NOMO-1 (cell line): ENCODE results near the gene DRD2.

Source experiments
- DNase-seq, 2 experiments: peaks; one replicate each; lab custom pipeline; 2025; ENCODE audit not compliant: unreplicated experiment in 2 of 2; lab: John Stamatoyannopoulos, UW

Gene DRD2

DNA sequence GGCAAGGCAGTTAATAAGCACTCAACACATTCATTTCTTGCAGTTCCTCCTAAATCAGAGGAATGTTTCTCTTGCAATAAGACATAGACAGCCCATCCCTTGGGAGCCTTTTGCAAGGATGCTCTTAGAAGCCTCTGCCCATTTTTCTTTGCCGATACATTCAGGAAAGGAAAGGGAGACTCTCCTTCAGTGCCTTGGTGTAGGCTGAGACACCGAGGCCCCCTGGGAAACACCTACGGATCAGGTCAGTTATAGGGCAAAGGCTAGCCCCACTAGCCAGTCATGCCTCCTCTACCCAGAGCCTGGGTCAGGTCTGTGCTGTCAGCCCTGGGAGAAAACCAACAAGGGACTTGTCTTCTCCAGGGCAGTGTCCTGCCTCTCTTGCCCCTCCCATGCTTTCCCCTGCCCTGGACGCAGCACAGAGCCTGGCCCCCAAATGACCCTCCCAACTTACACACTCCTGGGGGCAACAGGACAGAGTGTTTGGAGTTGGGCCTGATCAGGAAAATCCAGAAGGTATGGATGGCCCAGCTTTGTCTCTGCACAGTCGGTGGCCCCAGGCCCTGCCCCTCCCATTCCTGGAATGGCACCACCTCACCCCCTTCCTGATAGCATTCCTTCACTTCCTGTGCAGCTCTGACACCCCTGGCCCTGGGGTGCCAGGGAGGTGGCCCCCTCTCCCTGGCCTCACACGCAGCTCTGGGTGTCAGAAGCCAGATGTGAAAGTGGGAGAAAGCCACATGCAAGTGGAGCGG lies 69.3 kb downstream of the DRD2 start:
- DNase-seq: no peak

DNA sequence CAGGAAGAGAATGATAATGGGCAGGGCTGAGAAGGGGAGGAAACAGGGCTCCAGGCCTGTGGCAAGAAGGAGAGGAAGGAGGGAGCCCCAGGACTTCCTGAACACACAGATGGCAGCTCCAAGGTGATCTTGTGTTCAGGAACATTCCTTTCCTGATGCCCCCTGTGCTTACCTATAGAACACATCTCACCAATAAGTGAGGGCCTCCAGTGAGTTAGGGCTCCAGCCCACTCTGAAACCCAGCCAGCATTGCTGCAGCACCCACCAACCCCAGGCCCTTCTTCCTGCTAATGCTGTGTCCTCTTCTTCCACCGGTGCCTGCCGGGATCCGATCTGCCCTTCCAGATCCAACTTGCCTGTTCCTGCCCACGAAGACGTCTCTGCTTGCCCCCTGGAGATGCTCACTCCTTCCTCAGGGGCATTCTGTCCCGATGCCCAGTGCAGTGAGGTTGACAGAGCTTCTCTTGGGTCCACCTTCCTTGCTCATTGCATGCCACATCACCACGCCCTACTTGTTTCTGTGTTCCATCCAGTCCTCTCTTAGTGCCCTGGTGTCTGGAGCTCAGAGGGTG lies 70.3 kb downstream of the DRD2 start:
- DNase-seq: no peak

- DNase-seq: no peak
Observed at GRCh38 chr11:113401718-113402117, 73.5 kb downstream of the DRD2 start.

DNA sequence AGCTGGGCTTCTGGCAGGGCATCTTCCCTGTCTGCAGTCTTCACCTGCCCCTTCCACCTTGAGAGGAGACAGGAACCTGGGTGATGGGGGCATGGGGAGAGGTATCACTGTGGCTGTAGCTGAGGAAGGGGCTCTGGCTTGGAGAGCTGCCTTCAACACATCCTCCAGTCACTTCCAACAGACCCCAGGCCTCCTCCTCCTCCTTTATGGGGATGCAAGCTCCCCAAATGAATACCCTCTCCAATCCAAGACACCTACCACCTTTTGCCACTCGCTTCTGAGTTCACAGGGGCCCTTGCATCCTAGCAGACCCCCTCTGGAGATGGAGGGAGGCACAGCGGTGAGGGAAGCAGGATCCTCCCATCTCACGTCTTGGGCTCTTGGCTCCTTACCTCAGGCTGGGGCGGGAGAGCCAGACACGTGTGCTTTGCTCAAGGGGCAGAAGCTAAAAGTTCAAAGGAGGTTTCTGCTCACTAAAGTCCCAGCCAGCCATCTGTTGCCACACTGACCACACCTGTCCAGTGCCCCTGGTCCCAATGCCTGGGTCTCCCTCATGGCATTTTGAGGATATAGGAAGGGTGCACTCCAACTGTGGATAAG lies 74.5 kb downstream of the DRD2 start:
- no peak for DNase-seq

GRCh38 chr11:113398669-113399430 lies 76.3 kb downstream of the DRD2 start:
- DNase-seq: no peak

- DNase-seq: no peak
Observed at GRCh38 chr11:113397821-113398220, 77.4 kb downstream of the DRD2 start.

- no peak for DNase-seq
Observed at GRCh38 chr11:113397212-113397611, 78.0 kb downstream of the DRD2 start.

GRCh38 chr11:113396690-113397089 lies 78.5 kb downstream of the DRD2 start:
- DNase-seq: no peak

- no peak for DNase-seq
Observed at GRCh38 chr11:113395782-113396336, 79.3 kb downstream of the DRD2 start.

DNA sequence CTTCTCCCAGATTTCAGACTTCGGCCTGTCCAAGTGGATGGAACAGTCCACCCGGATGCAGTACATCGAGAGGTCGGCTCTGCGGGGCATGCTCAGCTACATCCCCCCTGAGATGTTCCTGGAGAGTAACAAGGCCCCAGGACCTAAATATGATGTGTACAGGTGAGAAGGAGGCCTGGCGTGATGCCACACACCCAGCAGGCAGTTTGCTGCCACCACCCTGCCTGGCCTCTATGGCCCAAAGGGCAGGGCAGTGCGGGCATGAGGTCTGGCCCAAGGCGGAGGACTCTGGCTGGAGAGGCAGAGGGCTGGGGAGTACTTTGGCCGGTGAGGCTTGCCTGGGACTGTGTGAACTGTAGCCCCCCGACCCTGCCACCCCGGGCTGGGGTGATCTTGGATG lies 80.3 kb downstream of the DRD2 start:
- no peak for DNase-seq

GRCh38 chr11:113393501-113393985 lies 81.7 kb downstream of the DRD2 start:
- DNase-seq: no peak

- no peak for DNase-seq
Observed at GRCh38 chr11:113392236-113392921, 82.8 kb downstream of the DRD2 start.

DNA sequence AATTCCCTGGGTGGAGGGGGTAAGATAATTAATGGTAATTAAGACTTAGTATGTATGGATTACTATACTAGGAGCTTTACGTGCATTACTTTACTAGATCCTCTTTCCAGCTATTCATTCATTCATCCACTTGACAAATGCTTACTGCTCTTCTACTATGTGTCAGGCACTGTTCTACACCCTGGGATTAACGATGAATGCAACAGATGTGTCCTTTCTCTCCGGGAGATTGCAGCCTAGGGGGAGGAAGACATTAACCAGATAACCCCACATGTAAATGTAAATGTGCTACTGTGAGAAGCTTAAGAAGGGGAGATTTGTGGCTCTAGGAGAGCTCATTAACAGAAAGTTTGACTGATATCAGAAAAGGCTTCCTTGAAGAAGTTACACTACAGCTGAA lies 85.9 kb downstream of the DRD2 start:
- DNase-seq: no peak

- no peak for DNase-seq
Observed at GRCh38 chr11:113387605-113388211, 87.5 kb downstream of the DRD2 start, which contains the start of gene ANKK1. Gene ANKK1 (plus strand): TSS chr11:113387779. CDS start chr11:113387885, 106 bp downstream.

GRCh38 chr11:113386866-113387265 lies 88.3 kb downstream of the DRD2 start:
- DNase-seq: no peak

- DNase-seq: no peak
Observed at GRCh38 chr11:113385749-113386148, 89.4 kb downstream of the DRD2 start.

- DNase-seq: no peak
Observed at GRCh38 chr11:113384551-113384950, 90.6 kb downstream of the DRD2 start.

GRCh38 chr11:113382121-113382520 lies 93.1 kb downstream of the DRD2 start:
- DNase-seq: no peak

DNA sequence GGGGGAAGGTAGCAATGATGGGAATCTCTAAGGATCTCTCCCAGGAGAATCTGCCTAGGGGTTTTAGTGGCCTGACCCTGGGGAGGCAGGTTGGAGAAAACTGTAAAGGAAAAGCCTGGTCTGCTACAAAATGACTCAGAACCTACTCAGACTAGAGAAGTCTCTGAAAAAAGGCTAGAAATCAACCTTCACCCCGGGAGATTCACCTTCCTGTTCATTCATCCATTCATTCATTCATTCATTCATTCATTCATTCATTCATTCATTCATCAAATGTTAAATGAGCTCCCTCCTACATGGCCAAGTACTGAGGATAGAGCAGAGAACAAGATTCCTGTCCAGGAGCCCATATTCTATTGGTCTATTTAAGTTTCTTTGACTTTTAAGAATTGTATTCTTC lies 96.5 kb downstream of the DRD2 start:
- no peak for DNase-seq
